ENCODE results near the gene MTMR6. TPM values are rescaled to one million over a fixed set of nuclear protein-coding genes. Genes with fewer than 3 reads are reported as not detected.

MTMR6 gene
- total RNA-seq, 1 experiment from 2014 or later: 28.9 TPM

- Histone ChIP-seq H3K36me3 (ENCODE audit: insufficient read depth, low read length, poor library complexity, severe bottlenecking) (no peaks in the 10 kb centered on the region), H3K4me3 (ENCODE audit: low read depth, low read length, poor library complexity, severe bottlenecking) (no peak overlapping the region), H3K9me3 (ENCODE audit: low read depth, low read length, poor library complexity, severe bottlenecking) (no peaks in the 10 kb centered on the region), H3K4me1 (ENCODE audit: insufficient read depth, low read length, poor library complexity, severe bottlenecking) (no peaks in the 10 kb centered on the region), H3K27me3 (replicated peaks; ENCODE audit: insufficient read depth, low read depth, low read length, poor library complexity) (no peaks in the 10 kb centered on the region), H3K27ac (ENCODE audit: low read depth, low read length, poor library complexity, severe bottlenecking) (no peak overlapping the region)
- TF ChIP-seq EZH2 (IDR thresholded peaks at IDR 0.05; ENCODE audit: borderline replicate concordance, low read depth, low read length, poor library complexity, severe bottlenecking): no peak
- no peak for TF ChIP-seq CTCF (conservative IDR thresholded peaks at IDR 0.05; ENCODE audit: low read depth, low read length)
- CTCF ChIA-PET: no interaction called here
- POLR2A ChIA-PET (ENCODE audit: low non-redundant PET): no interaction called here
- no peak for DNase-seq (ENCODE audit: low spot score)
- intact Hi-C loops (cut with micrococcal nuclease; ENCODE audit: unreplicated experiment): no loop called here
- BruUV-seq (replicated peaks): no TSS peak
Observed at GRCh38 chr13:25200783-25201182, 86.5 kb downstream of the MTMR6 start.

- ChIA-PET POLR2A (ENCODE audit: low non-redundant PET) (no interaction called here), CTCF (no interaction called here)
- Histone ChIP-seq H3K36me3 (ENCODE audit: insufficient read depth, low read length, poor library complexity, severe bottlenecking) (no peaks in the 10 kb centered on the region), H3K9me3 (ENCODE audit: low read depth, low read length, poor library complexity, severe bottlenecking) (no peaks in the 10 kb centered on the region), H3K4me3 (ENCODE audit: low read depth, low read length, poor library complexity, severe bottlenecking) (no peak overlapping the region), H3K27ac (ENCODE audit: low read depth, low read length, poor library complexity, severe bottlenecking) (no peak overlapping the region), H3K27me3 (replicated peaks; ENCODE audit: insufficient read depth, low read depth, low read length, poor library complexity) (no peaks in the 10 kb centered on the region), H3K4me1 (ENCODE audit: insufficient read depth, low read length, poor library complexity, severe bottlenecking) (no peaks in the 10 kb centered on the region)
- no TSS peak for BruUV-seq (replicated peaks)
- TF ChIP-seq EZH2 (IDR thresholded peaks at IDR 0.05; ENCODE audit: borderline replicate concordance, low read depth, low read length, poor library complexity, severe bottlenecking) (no peak), CTCF (conservative IDR thresholded peaks at IDR 0.05; ENCODE audit: low read depth, low read length) (no peak)
- intact Hi-C loops (cut with micrococcal nuclease; ENCODE audit: unreplicated experiment): no loop called here
- DNase-seq (ENCODE audit: low spot score): no peak
Observed at GRCh38 chr13:25198647-25199046, 88.6 kb downstream of the MTMR6 start.

GRCh38 chr13:25196971-25197370 is 90.3 kb downstream of the MTMR6 start:
- no TSS peak for BruUV-seq (replicated peaks)
- ChIA-PET POLR2A (ENCODE audit: low non-redundant PET) (no interaction called here), CTCF (no interaction called here)
- TF ChIP-seq EZH2 (IDR thresholded peaks at IDR 0.05; ENCODE audit: borderline replicate concordance, low read depth, low read length, poor library complexity, severe bottlenecking): no peak
- TF ChIP-seq CTCF (conservative IDR thresholded peaks at IDR 0.05; ENCODE audit: low read depth, low read length): no peak
- no peak overlapping the region for H3K4me3 ChIP-seq (ENCODE audit: low read depth, low read length, poor library complexity, severe bottlenecking)
- intact Hi-C loops (cut with micrococcal nuclease; ENCODE audit: unreplicated experiment): no loop called here
- H3K27ac ChIP-seq (ENCODE audit: low read depth, low read length, poor library complexity, severe bottlenecking): no peak overlapping the region
- no peaks in the 10 kb centered on the region for H3K9me3 ChIP-seq (ENCODE audit: low read depth, low read length, poor library complexity, severe bottlenecking)
- no peak for DNase-seq (ENCODE audit: low spot score)
- H3K36me3 ChIP-seq (ENCODE audit: insufficient read depth, low read length, poor library complexity, severe bottlenecking): no peaks in the 10 kb centered on the region
- H3K4me1 ChIP-seq (ENCODE audit: insufficient read depth, low read length, poor library complexity, severe bottlenecking): no peaks in the 10 kb centered on the region
- H3K27me3 ChIP-seq (replicated peaks; ENCODE audit: insufficient read depth, low read depth, low read length, poor library complexity): no peaks in the 10 kb centered on the region

Other genes starting within 250 kb of the MTMR6 start
- gene PABPC3, start 191.4 kb downstream of the MTMR6 start, total RNA-seq (2021): 0.24 TPM in 1 of 2 replicates, not detected in the other
- 49.7 and 70.6 TPM in 2 replicates for gene AMER2, start 115.2 kb downstream of the MTMR6 start, total RNA-seq (2021)
- 101 TPM in 2 replicates for gene NUP58, start 14.1 kb upstream of the MTMR6 start, total RNA-seq (2021)
- 0.92 and 1.2 TPM in 2 replicates for gene ATP8A2, start 84.5 kb upstream of the MTMR6 start, total RNA-seq (2021)